Motor neuron (in vitro differentiated cells): Measurements from ENCODE around the gene PCDHGB7. TPM values are rescaled to one million over a fixed set of nuclear protein-coding genes. Genes with fewer than 3 reads are reported as not detected.
"Not testable (repeated sequence)": the region's sequence is repeated elsewhere in the genome, so short reads cannot be mapped to it uniquely, and the experiment has no call there.

Experiments used
- ATAC-seq, 8 experiments: fragments of 200-7000 bp; cut with Tn5 transposase; replicated peaks in 6 of 8; 2 replicates each; pipeline ENCODE4 v1.8.0; 2021; ENCODE audit warnings: mild to moderate bottlenecking in 8 of 8, moderate library complexity in 8 of 8
- H3K27ac ChIP-seq, 2 donors: fragments of 250-450 bp; sonication (Bioruptor Pico); 2 replicates each; pipeline ENCODE4 v1.9.0; 2021; ENCODE audit warnings: antibody characterized with exemption in 2 of 2, mild to moderate bottlenecking in 2 of 2, moderate library complexity in 1 of 2
- H3K4me1 ChIP-seq, 2 donors: fragments of 250-450 bp; sonication (Bioruptor Pico); replicated peaks in 1 of 2; 2 replicates each; pipeline ENCODE4 v1.6.1; 2021; ENCODE audit warnings: antibody characterized with exemption in 2 of 2, mild to moderate bottlenecking in 2 of 2, moderate library complexity in 1 of 2
- H3K4me3 ChIP-seq, 5 donors: fragments of 250-450 bp; sonication (Bioruptor Pico); 2 replicates each; pipeline ENCODE4 v1.9.0; 2021; ENCODE audit warnings: antibody characterized with exemption in 5 of 5, mild to moderate bottlenecking in 5 of 5, moderate library complexity in 4 of 5
- WGBS, 10 experiments: fragments of 450-650 bp; shearing (Covaris generic); methylation state at CpG; one replicate each; pipeline ENCODE4 v1.0.0; 2022; 5-methylcytosine and 5-hydroxymethylcytosine counted together
- in situ Hi-C, 9 experiments: fragments of 400-800 bp; cut with MboI; loops; one replicate each; pipeline ENCODE4 v1.15.0; 2021; ENCODE audit warnings: low sequenced_read_pairs in 9 of 9, low pct_unique_long_range_greater_than_20kb in 2 of 9; ENCODE audit not compliant: unreplicated experiment in 9 of 9
- total RNA-seq, 8 experiments: library from RNA; unstranded; fragments of 300-600 nt; gene quantifications; 2 replicates each; pipeline versions ENCODE4 v1.2.3 to v1.2.4, GENCODE V29; 2022

Gene PCDHGB7
- total RNA-seq, 8 experiments from 2014 or later = 4.7 to 31.4 (median 9.2) TPM

GRCh38 chr5:141421489-141421855 lies 4.0 kb downstream of the PCDHGB7 start:
- in situ Hi-C loops = loop anchor here in 5 of 9 experiments (25.0 kb wide), 2 partner anchors 116 to 141 kb away; no protein-coding TSS in a partner anchor
- Histone ChIP-seq H3K4me3 (no peak overlapping the region), H3K4me1 (no peaks in the 10 kb centered on the region), H3K27ac (no peak overlapping the region)
- no peak for ATAC-seq
- 11 to 93% (median 38%) methylated on average over 2 to 12 of the region's 13 CpGs; no CpG with 5 or more reads in 3 of the 10 experiments for WGBS, 10 experiments

- ATAC-seq = no peak
- WGBS, 10 experiments = 7 to 100% (median 97%) methylated on average over 3 to 11 of the region's 42 CpGs; no CpG with 5 or more reads in 4 of the 10 experiments
- in situ Hi-C loops = loop anchor here in 5 of 9 experiments (25.0 kb wide), 2 partner anchors 114 to 139 kb away; no protein-coding TSS in a partner anchor
These were observed 5.3 kb downstream of the PCDHGB7 start for GRCh38 chr5:141422742-141423291.

GRCh38 chr5:141427783-141428426 lies 10.4 kb downstream of the PCDHGB7 start:
- H3K4me3 ChIP-seq = no peak overlapping the region
- 23 to 100% (median 93%) methylated on average over 1 to 33 of the region's 53 CpGs; no CpG with 5 or more reads in 4 of the 10 experiments for WGBS, 10 experiments
- ATAC-seq = no peak

More at GRCh38 chr5:141422742-141423291, 5.3 kb downstream of the PCDHGB7 start:
- no peaks in the 10 kb centered on the region for H3K4me1 ChIP-seq
- no peak overlapping the region for H3K27ac ChIP-seq
- H3K4me3 ChIP-seq = no peak overlapping the region

GRCh38 chr5:141430332-141431113 lies 13.0 kb downstream of the PCDHGB7 start, which contains the start of gene PCDHGA12:
Gene PCDHGA12, plus strand, starts transcription at chr5:141430507. Its CDS starts 253 bp downstream, at chr5:141430760.
- Histone ChIP-seq H3K4me1 (no peaks in the 10 kb centered on the region), H3K27ac (no peak within 1 kb of the TSS), H3K4me3 (no peak within 1 kb of the TSS)
- 9 to 100% (median 94%) methylated on average over 1 to 27 of the region's 33 CpGs for WGBS, 10 experiments
- ATAC-seq = peak in 2 of 8 experiments; percentile 63 to 83
- in situ Hi-C loops = no loop called here

More at GRCh38 chr5:141427783-141428426, 10.4 kb downstream of the PCDHGB7 start:
- in situ Hi-C loops = no loop called here
- no peaks in the 10 kb centered on the region for H3K4me1 ChIP-seq
- no peak overlapping the region for H3K27ac ChIP-seq

GRCh38 chr5:141431286-141431685 lies 13.8 kb downstream of the PCDHGB7 start:
- Histone ChIP-seq H3K4me1 (no peaks in the 10 kb centered on the region), H3K27ac (no peak overlapping the region), H3K4me3 (no peak overlapping the region)
- ATAC-seq = no peak
- WGBS, 10 experiments = 33 to 100% (median 90%) methylated on average over 6 to 17 of the region's 37 CpGs; no CpG with 5 or more reads in 2 of the 10 experiments
- in situ Hi-C loops = no loop called here

GRCh38 chr5:141432308-141432707 lies 14.8 kb downstream of the PCDHGB7 start:
- ATAC-seq, H3K4me3 ChIP-seq: not testable (repeated sequence)
- WGBS, 10 experiments = 94 to 98% (median 98%) methylated on average over 3 to 14 of the region's 38 CpGs; no CpG with 5 or more reads in 7 of the 10 experiments

GRCh38 chr5:141432726-141433125 lies 15.2 kb downstream of the PCDHGB7 start:
- 31 to 100% (median 85%) methylated on average over 1 to 16 of the region's 29 CpGs; no CpG with 5 or more reads in 2 of the 10 experiments for WGBS, 10 experiments
- H3K27ac ChIP-seq, ATAC-seq, in situ Hi-C loops, H3K4me1 ChIP-seq, H3K4me3 ChIP-seq: not testable (repeated sequence)

More at GRCh38 chr5:141432308-141432707, 14.8 kb downstream of the PCDHGB7 start:
- in situ Hi-C loops, H3K4me1 ChIP-seq, H3K27ac ChIP-seq: not testable (repeated sequence)

GRCh38 chr5:141434006-141434405 lies 16.5 kb downstream of the PCDHGB7 start:
- Histone ChIP-seq H3K4me1 (no peaks in the 10 kb centered on the region), H3K4me3 (no peak overlapping the region), H3K27ac (no peak overlapping the region)
- WGBS, 10 experiments = 17 to 100% (median 66%) methylated on average over 1 to 2 of the region's 2 CpGs; no CpG with 5 or more reads in 2 of the 10 experiments
- no peak for ATAC-seq
- in situ Hi-C loops = no loop called here

- in situ Hi-C loops = no loop called here
- no peak overlapping the region for H3K27ac ChIP-seq
- H3K4me3 ChIP-seq = no peak overlapping the region
- H3K4me1 ChIP-seq = no peaks in the 10 kb centered on the region
- WGBS, 10 experiments = 43 to 100% (median 92%) methylated on average over 1 to 2 of the region's 2 CpGs; no CpG with 5 or more reads in 1 of the 10 experiments
- ATAC-seq = no peak
These were observed 19.7 kb downstream of the PCDHGB7 start for GRCh38 chr5:141437221-141437620.

- 35 to 97% (median 81%) methylated on average over 3 to 10 of the region's 10 CpGs for WGBS, 10 experiments
- Histone ChIP-seq H3K4me3 (no peak overlapping the region), H3K4me1 (no peaks in the 10 kb centered on the region), H3K27ac (no peak overlapping the region)
- in situ Hi-C loops = no loop called here
- no peak for ATAC-seq
These were observed 22.1 kb downstream of the PCDHGB7 start for GRCh38 chr5:141439411-141440141.

- WGBS, 10 experiments = 58 to 97% (median 89%) methylated on average over 2 to 9 of the region's 9 CpGs; no CpG with 5 or more reads in 3 of the 10 experiments
- H3K4me3 ChIP-seq = no peak overlapping the region
- ATAC-seq = no peak
- no peaks in the 10 kb centered on the region for H3K4me1 ChIP-seq
- in situ Hi-C loops = no loop called here
- H3K27ac ChIP-seq = no peak overlapping the region
These were observed 22.9 kb downstream of the PCDHGB7 start for GRCh38 chr5:141440341-141440740.

- WGBS, 10 experiments = 49 to 100% (median 96%) methylated on average over 3 to 24 of the region's 50 CpGs; no CpG with 5 or more reads in 4 of the 10 experiments
These were observed 24.2 kb downstream of the PCDHGB7 start for GRCh38 chr5:141441571-141442170.

More at GRCh38 chr5:141441571-141442170, 24.2 kb downstream of the PCDHGB7 start:
- Histone ChIP-seq H3K4me1 (no peaks in the 10 kb centered on the region), H3K27ac (no peak overlapping the region), H3K4me3 (no peak overlapping the region)
- ATAC-seq = no peak
- in situ Hi-C loops = no loop called here
